Neural progenitor cell (in vitro differentiated cells): ENCODE data around the gene LCTL.

Experiments used
- EZH2 ChIP-seq: fragments of 200-600 bp; sonication (generic); IDR thresholded peaks from 2 replicates; pipeline ENCODE4 v1.6.1; 2017; ENCODE audit warnings: antibody characterized with exemption, mild to moderate bottlenecking, moderate library complexity
- TF ChIP-seq, protein P1 (sequence below): fragments of 200-600 bp; sonication (generic); IDR thresholded peaks from 2 replicates; pipeline ENCODE4 v1.5.1; 2017; ENCODE audit warnings: antibody characterized with exemption, mild to moderate bottlenecking

DNA sequence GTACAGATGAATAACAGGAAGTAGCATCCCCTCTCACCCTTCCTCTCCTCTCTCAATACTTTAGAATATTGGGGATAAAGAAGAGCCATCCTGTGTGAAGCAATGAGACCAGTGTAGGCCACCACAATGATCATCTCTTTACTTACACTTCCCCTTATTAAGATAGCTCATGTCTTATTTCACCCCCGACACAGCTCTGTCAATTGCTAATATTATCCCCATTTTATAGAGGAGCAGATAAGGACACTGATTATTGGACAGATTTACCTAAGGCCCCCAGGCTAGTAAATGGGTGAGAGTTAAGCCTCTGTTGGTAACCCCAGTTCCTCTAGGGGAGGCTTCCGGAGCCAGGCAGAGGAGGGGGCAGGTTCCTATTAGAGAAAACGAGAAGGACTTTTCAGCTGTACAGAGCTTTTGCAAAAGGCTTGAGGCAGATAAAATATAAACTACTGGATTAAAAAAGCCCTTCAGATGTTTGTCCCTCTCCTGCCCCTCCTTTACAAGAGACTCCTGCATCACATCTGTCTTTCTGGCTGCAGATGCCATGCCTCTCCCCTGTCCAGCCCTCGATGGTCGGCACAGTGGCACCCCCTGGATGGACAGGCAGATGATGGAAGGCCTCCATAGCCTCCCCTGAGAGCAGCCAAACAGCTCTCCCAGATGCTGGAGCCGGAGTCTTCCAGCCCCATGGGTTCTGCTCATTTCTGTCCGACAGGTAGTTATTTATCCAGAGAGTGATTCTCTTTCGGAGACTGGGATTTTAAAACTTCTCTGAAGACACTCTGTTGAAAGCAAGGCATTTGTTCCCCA, 49.4 kb upstream of the LCTL start:
- TF ChIP-seq, protein P1, sequence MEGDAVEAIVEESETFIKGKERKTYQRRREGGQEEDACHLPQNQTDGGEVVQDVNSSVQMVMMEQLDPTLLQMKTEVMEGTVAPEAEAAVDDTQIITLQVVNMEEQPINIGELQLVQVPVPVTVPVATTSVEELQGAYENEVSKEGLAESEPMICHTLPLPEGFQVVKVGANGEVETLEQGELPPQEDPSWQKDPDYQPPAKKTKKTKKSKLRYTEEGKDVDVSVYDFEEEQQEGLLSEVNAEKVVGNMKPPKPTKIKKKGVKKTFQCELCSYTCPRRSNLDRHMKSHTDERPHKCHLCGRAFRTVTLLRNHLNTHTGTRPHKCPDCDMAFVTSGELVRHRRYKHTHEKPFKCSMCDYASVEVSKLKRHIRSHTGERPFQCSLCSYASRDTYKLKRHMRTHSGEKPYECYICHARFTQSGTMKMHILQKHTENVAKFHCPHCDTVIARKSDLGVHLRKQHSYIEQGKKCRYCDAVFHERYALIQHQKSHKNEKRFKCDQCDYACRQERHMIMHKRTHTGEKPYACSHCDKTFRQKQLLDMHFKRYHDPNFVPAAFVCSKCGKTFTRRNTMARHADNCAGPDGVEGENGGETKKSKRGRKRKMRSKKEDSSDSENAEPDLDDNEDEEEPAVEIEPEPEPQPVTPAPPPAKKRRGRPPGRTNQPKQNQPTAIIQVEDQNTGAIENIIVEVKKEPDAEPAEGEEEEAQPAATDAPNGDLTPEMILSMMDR, result no peak
- TF ChIP-seq EZH2, result no peak
